RPMI7951 (cell line): ENCODE data around the gene PANK4. TPM values are rescaled to one million over a fixed set of nuclear protein-coding genes. Genes with fewer than 3 reads are reported as not detected.

ENCODE experiments used
- DNase-seq: peaks from one replicate; pipeline ENCODE4 v3.0.0-alpha.2; 2012; ENCODE audit warnings: low read depth
- total RNA-seq: library from RNA; depleted of rRNA; stranded (reverse); fragments of >200 nt; shearing (Covaris generic); gene quantifications from 2 replicates; pipeline ENCODE4 v1.2.3, GENCODE V29; 2014

PANK4 gene
- total RNA-seq, 1 experiment from 2014 or later: 15.0 TPM

- DNase-seq: no peak
Observed at GRCh38 chr1:2512862-2513421, 13.5 kb downstream of the PANK4 start.

DNA sequence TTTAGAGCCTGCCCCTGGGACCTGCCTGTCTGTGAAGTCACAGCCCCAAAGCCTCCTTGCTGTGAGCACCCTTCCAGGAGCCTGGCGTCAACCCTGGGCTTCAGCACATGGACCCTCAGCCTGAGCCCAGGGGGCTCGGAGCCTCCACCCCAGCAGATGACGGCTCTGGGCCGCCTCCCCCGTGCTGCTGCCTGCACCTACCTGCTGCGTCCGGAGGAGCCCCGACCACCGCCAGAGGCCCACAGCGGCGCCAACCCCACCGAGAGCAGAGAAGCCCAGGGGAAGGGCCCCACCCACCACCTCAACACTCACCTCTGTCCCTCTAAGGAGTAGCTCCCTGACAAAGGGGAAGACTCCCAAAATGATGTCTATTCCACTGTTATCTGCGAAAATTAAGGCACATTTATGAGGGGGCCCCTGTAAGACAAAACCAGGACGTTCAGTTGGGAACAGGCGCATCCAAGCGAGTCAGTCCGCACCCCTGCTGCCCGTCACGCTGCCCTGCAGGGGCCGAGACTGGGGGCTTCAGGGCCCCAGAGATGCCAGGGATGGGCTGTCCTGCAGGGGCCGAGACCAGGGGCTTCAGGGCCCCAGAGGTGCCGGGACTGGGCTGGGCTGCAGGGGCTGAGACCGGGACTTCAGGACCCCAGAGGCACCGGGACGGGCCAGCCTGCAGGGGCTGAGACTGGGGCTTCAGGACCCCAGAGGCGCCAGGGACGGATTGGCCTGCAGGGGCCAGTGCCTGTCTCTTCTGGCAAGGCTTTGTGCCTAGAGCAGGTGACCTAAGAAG is 15.8 kb downstream of the PANK4 start:
- DNase-seq: no peak

DNA sequence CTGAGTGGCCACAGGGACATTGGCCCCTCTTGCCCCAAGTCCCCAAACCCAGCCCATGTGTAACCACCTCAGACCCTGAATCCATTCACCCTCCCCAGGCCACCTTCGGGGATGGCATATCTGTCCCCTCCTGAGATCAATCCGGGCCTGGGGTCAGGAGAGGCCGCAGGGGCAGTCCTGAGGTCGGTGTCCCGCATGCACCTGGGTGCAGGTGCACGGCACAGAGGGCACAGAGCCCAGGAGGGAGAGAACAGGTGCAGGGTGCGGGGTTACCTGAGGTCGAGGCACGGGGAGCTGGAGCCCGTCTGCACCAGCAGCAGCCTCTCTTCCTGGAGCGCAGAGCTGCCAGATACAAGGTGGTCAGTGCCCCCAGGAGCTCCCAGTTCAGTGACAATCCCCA is 16.8 kb downstream of the PANK4 start:
- no peak for DNase-seq

- no peak for DNase-seq
Observed at GRCh38 chr1:2508751-2509150, 17.6 kb downstream of the PANK4 start.

DNA sequence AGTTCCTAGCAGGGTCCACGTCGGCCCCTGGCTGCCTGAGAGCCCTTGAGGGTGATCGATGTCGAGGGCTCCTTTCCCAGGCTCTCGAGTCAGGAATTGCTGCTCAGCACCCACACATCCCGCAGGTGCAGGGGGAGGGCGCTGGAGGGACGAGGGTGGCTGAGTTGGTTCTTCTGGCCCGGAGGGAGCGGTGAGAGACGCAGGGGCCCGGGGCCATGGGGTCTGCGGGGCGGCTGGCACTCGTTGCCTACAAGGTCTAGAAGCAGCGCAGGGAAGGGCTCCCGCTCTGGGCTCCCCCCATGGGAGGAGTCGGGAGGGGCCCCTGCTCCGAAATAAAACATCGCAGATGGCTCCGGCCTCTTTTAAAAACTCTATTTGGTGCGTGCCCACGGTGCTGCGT is 18.2 kb downstream of the PANK4 start:
- DNase-seq: no peak

- DNase-seq: no peak
Observed at GRCh38 chr1:2507744-2508155, 18.6 kb downstream of the PANK4 start.

DNA sequence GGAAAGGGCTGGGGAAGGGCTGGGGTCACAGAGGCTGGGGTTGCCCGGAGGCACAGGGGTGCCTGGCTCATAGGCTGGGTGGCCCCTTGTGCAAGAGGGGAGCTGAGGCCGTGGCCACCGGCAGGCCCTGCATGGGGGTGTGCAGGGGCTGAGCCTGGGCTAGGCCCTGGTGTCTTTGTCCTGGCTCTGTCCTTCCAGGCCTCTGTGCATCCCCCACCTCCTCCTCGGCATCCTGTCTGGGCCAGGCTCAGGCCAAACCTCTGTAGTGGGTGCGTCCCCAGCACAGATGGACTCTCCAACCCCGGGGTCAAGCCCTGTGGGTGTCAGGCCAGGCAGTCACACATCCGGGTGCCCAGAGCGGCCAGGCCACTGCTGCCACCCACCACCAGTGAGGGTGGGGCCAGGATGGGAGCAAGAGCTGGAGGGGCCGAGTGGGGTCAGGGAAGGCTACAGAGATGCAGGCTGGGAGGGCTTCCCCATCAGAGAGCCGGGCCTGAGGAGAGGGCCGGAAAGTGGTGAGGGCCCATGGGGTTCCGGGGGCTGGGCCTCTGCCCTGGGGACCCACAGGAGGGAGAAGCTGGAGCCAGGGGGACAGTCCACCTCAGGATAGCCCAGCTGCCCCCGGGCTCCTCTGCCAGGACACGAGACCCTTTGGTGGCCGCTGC is 19.4 kb downstream of the PANK4 start:
- DNase-seq: no peak

- DNase-seq: no peak
Observed at GRCh38 chr1:2506007-2506860, 20.2 kb downstream of the PANK4 start.

DNA sequence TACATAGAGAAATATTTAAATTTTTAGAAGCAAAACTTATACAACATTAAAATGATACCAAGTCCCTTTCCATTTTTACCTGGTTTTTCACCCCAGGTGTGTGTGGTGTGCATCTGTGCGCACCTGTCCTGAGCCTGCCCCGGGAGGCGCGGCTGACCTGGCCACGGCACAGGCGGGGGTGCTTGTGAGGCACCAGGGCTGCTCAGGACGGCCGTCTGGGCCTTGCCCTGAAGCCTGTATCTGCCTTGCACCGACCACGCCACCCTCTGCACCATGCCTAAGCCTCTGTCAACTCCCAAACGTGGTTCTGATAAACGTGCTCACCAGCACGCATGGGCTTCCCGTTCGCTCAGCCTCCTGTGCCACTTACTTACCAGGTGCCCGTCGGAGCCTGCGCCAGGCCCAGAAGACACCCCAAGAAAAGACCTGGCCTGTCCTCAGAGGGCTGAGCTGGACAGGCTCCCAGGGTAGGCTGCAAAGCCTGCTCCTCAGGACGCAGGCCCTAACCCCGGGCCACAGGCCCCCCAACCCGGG is 20.9 kb downstream of the PANK4 start:
- DNase-seq: no peak

DNA sequence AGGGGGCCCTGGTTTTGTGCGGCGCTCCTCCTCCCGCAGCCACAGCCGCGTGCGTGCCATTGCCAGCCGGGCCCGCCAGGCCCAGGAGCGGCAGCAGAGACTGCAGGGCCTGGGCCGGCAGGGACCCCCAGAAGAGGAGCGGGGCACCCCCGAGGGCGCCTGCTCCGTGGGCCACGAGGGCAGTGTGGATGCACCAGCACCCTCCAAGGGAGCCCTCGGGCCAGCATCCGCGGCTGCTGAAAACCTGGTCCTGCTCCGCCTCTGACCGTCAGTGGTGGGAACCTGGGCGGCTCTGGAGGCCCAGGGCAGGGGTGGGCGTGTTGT is 21.5 kb downstream of the PANK4 start:
- DNase-seq: no peak

GRCh38 chr1:2504225-2504948 is 22.0 kb downstream of the PANK4 start:
- DNase-seq: no peak

DNA sequence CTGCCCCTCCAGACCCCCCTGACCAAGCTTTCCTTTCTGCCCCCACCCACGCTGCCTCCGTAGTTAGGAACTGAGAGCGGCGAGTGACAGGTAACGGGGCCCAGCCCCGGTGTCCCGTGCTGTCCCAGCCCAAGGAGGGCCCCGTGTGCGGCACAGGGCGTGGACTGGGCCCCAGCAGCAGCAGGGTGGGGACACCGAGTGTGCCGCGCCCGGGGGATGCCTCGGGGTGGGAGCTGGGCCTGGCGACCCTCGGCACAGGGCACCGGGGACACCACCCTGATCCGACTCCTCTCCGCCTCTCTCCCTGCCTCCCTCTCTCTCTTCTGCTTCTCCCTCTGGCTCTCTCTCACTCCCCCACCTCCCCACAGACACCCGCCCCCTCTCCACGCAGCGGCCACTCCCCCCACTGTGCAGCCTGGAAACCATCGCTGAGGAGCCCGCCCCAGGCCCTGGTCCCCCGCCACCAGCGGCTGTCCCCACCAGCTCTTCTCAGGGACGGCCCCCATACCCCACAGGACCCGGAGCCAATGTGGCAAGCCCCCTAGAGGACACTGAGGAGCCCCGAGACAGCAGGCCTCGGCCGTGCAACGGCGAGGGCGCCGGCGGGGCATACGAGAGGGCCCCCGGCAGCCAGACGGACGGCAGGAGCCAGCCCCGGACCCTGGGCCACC is 22.7 kb downstream of the PANK4 start:
- DNase-seq: no peak

- no peak for DNase-seq
Observed at GRCh38 chr1:2502661-2503553, 23.5 kb downstream of the PANK4 start.

DNA sequence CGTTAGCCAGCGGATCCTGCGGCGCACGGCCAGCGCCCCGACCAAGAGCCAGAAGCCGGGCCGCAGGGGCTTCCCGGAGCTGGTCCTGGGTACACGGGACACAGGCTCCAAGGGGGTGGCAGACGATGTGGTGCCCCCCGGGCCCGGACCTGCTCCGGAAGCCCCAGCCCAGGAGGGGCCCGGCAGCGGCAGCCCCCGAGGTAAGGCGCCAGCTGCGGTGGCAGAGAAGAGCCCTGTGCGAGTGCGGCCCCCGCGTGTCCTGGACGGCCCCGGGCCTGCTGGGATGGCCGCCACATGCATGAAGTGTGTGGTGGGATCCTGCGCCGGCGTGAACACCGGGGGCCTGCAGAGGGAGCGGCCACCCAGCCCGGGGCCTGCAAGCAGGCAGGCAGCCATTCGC is 24.2 kb downstream of the PANK4 start:
- no peak for DNase-seq

DNA sequence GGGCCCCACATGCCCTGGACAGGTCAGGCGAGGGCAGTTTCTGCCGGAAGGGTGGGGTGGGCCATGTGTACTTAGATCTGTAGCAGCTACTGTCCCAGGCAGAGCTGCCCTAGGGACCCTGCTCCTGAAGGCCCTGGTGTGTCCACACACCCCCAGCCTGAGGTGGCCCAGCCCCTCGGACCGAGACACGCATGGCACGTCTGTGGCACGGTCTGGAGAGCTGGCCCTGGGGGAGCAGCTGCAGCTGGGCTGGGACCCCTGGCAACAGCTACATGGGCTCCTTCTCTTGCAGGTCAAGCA is 24.6 kb downstream of the PANK4 start:
- DNase-seq: no peak

DNA sequence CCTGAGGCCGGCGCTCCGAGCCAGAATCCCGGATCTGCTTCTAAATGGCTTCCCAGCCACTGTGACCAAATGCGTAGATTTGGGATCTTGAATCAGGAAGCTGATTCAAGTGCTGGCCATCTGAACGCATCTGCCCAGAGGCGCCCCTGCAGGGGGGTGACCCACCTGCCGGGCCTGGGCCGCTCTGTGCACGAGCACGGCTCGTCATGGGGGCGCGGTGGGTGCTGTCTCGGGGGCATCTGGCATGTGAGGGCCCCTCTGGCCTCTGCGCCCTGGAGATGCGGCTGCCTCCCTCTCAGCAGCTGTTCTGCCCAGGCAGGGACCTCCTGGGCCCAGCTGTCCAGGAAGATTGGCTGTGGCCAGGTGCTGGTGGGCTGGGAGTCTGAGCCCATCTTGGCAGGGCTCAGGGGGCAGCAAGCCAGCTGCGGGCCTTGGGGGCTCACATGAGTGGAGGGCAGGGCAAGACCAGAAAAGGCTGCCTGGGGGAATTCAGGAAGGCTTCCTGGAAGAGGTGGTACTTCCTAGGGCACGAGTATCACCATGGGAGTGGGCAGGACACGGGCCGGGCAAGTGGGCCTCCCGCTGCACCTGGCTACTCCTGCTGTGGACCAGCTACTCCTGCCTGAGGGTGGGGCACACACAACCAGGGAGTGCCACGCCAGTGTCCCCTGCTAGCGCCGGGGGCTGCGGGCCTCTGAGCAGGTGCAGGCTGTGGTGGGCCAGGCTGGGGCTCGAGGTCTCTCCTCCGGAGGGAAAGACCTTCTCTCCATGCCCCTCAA is 25.2 kb downstream of the PANK4 start:
- DNase-seq: no peak

- DNase-seq: no peak
Observed at GRCh38 chr1:2499986-2500596, 26.3 kb downstream of the PANK4 start.

- DNase-seq: no peak
Observed at GRCh38 chr1:2499260-2499659, 27.1 kb downstream of the PANK4 start.

GRCh38 chr1:2498648-2499047 is 27.7 kb downstream of the PANK4 start:
- no peak for DNase-seq
